Esophagus (tissue), 2 donors: ENCODE results near the gene CMTM8. TPM values are rescaled to one million over a fixed set of nuclear protein-coding genes. Genes with fewer than 3 reads are reported as not detected.

Experiments used
- H3K27ac ChIP-seq, 2 donors: one replicate each; pipeline ENCODE4 v1.5.1; 2013; ENCODE audit warnings: low read depth in 2 of 2, mild to moderate bottlenecking in 2 of 2, inconsistent platforms in 1 of 2, low read length in 1 of 2, moderate library complexity in 1 of 2
- H3K27me3 ChIP-seq, 2 donors: one replicate each; pipeline ENCODE4 v1.6.1; 2013; ENCODE audit warnings: low read length in 2 of 2, control low read depth in 1 of 2, mild to moderate bottlenecking in 1 of 2; ENCODE audit not compliant: insufficient read depth in 2 of 2, control insufficient read depth in 1 of 2
- H3K36me3 ChIP-seq, 2 donors: one replicate each; pipeline ENCODE4 v1.6.1; 2013; ENCODE audit warnings: low read length in 1 of 2; ENCODE audit not compliant: control insufficient read depth in 2 of 2, insufficient read depth in 2 of 2
- H3K4me1 ChIP-seq, 2 donors: one replicate each; pipeline ENCODE4 v1.6.1; 2013; ENCODE audit warnings: low read length in 1 of 2; ENCODE audit not compliant: control insufficient read depth in 2 of 2, insufficient read depth in 2 of 2
- H3K4me3 ChIP-seq, 2 donors: one replicate each; pipeline ENCODE4 v1.5.1; 2013; ENCODE audit warnings: low read length in 2 of 2, mild to moderate bottlenecking in 2 of 2, low read depth in 1 of 2, moderate library complexity in 1 of 2
- H3K9me3 ChIP-seq, 2 donors: one replicate each; pipeline ENCODE4 v1.6.1; 2013; ENCODE audit warnings: mild to moderate bottlenecking in 2 of 2, low read depth in 1 of 2, low read length in 1 of 2, moderate library complexity in 1 of 2; ENCODE audit not compliant: control insufficient read depth in 2 of 2, insufficient read depth in 1 of 2
- whole genome bisulfite sequencing, 2 donors: extraction: QIAGEN DNeasy Blood & Tissue Kit; methylation state at CpG; one replicate each; pipeline ENCODE4 v1.1.7; 2013; 5-methylcytosine and 5-hydroxymethylcytosine counted together
- polyA plus RNA-seq, 2 donors: library from polyadenylated mRNA; stranded (reverse); fragments of 200-250 nt; gene quantifications; one replicate each; pipeline ENCODE4 v1.2.3, GENCODE V29; 2013
- donor health status: healthy with polysubstance abuse.
- donor health status: Bipolar disorder and iron deficiency.

Gene CMTM8
- polyA plus RNA-seq, 2 donors: 1.1 to 1.7 TPM

- Histone ChIP-seq H3K4me3 (no peak overlapping the region), H3K27ac (no peak overlapping the region), H3K27me3 (no peaks in the 10 kb centered on the region), H3K9me3 (no peaks in the 10 kb centered on the region), H3K4me1 (no peaks in the 10 kb centered on the region), H3K36me3 (no peaks in the 10 kb centered on the region)
- WGBS, 2 donors: 70 to 79% methylated on average over 10 of the region's 10 CpGs
These were observed 37.3 kb upstream of the CMTM8 start for GRCh38 chr3:32200992-32201758.

DNA sequence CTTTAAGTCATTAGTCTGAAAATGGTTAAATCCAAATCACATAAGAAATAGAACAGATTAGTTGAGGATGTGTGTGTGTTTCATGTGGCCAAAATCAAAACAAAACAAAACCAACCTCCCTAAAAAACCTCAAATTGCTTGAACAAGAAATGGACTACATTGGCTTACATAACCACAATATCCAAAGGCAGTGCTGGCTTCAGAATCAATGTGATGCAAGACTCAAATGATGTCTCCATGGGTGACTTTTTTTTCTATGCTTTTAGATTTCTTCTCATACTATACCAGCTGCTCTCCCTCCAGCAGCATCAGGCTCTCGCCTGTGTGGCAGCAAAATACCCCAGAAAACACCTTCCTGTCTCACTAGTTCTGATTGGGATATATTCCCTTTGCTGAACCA, 36.0 kb upstream of the CMTM8 start:
- no peak overlapping the region for H3K4me3 ChIP-seq
- H3K27ac ChIP-seq: no peak overlapping the region

GRCh38 chr3:32203854-32204253, 34.6 kb upstream of the CMTM8 start:
- Histone ChIP-seq H3K27me3 (no peaks in the 10 kb centered on the region), H3K4me3 (no peak overlapping the region), H3K27ac (no peak overlapping the region), H3K9me3 (no peaks in the 10 kb centered on the region), H3K4me1 (no peaks in the 10 kb centered on the region), H3K36me3 (no peaks in the 10 kb centered on the region)

More for the DNA sequence above, 36.0 kb upstream of the CMTM8 start:
- Histone ChIP-seq H3K4me1 (no peaks in the 10 kb centered on the region), H3K9me3 (no peaks in the 10 kb centered on the region), H3K36me3 (no peaks in the 10 kb centered on the region), H3K27me3 (no peaks in the 10 kb centered on the region)
- WGBS, 2 donors: 89 to 90% methylated on average over 1 of the region's 1 CpG

DNA sequence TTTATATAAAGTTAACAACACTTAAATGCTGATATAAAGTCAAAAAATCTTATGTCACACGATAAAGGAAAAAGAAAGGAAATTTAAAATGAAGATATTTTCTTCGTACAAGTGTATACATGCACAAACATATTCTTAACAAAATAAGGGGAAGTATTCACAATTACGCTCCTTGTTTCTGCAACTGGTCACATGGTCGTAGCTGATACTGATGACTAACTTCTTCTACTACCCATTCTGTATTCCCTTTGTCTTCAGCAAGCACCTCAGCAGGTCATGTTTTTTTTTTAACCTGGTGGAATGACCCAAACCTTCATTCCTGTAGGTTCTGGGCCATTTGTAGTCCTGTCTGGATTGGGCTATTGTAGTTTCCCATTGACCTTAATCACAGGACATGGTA, 30.0 kb upstream of the CMTM8 start:
- Histone ChIP-seq H3K27me3 (no peaks in the 10 kb centered on the region), H3K36me3 (no peaks in the 10 kb centered on the region), H3K4me1 (no peaks in the 10 kb centered on the region), H3K9me3 (no peaks in the 10 kb centered on the region), H3K4me3 (no peak overlapping the region), H3K27ac (no peak overlapping the region)
- WGBS, 2 donors: 75 to 76% methylated on average over 4 of the region's 4 CpGs

- peaks cover 2% of the 10 kb centered on the region in 2 donors for H3K9me3 ChIP-seq
- no peaks in the 10 kb centered on the region for H3K27me3 ChIP-seq
- H3K27ac ChIP-seq: no peak overlapping the region
- H3K36me3 ChIP-seq: no peaks in the 10 kb centered on the region
- H3K4me1 ChIP-seq: no peaks in the 10 kb centered on the region
- no peak overlapping the region for H3K4me3 ChIP-seq
- 81 to 85% methylated on average over 2 of the region's 2 CpGs for WGBS, 2 donors
These were observed 23.3 kb upstream of the CMTM8 start for GRCh38 chr3:32215185-32215584.

DNA sequence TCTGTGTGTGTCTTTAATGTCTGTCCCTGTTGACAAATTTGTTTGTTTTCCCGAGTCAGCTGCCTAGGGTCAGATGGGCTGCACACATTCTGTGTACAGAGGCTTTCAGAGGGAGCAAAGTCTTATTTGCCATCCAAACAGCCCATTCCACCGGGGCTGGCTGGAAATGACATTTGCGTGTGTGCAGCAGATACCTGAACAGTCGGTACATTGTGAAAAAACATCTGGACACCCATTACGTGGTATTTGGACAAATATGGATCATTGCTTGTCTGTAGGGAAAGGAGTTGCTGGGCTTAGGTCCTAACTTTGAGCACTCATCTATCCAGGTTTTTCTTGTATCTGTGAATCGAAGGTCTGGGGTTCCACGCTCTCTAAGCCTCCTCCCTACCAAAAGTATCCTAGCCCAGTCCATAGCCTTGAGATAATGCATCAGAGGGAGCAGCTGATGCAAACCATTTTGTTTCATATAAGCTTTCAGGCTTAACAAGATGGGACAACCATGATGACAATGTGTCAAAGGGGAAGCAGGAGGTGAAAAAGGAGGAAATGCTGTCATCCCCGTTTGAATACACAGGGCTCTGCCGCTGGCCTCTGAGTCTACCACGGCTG, 22.2 kb upstream of the CMTM8 start:
- H3K4me3 ChIP-seq: no peak overlapping the region
- H3K4me1 ChIP-seq: no peaks in the 10 kb centered on the region
- 55 to 68% methylated on average over 10 of the region's 10 CpGs for WGBS, 2 donors
- H3K36me3 ChIP-seq: no peaks in the 10 kb centered on the region
- no peaks in the 10 kb centered on the region for H3K27me3 ChIP-seq
- H3K27ac ChIP-seq: no peak overlapping the region
- H3K9me3 ChIP-seq: peaks cover 2% of the 10 kb centered on the region in 2 donors

- Histone ChIP-seq H3K27me3 (no peaks in the 10 kb centered on the region), H3K36me3 (no peaks in the 10 kb centered on the region), H3K27ac (no peak overlapping the region), H3K9me3 (peaks cover 2% of the 10 kb centered on the region in 2 donors), H3K4me1 (no peaks in the 10 kb centered on the region), H3K4me3 (no peak overlapping the region)
- 90 to 96% methylated on average over 2 of the region's 2 CpGs for WGBS, 2 donors
These were observed 21.1 kb upstream of the CMTM8 start for GRCh38 chr3:32217339-32217738.

GRCh38 chr3:32219537-32219936, 18.9 kb upstream of the CMTM8 start:
- 91 to 95% methylated on average over 4 of the region's 4 CpGs for WGBS, 2 donors
- Histone ChIP-seq H3K27me3 (peaks cover 0 to 5% of the 10 kb centered on the region in 2 donors), H3K36me3 (no peaks in the 10 kb centered on the region), H3K4me3 (no peak overlapping the region), H3K4me1 (no peaks in the 10 kb centered on the region), H3K9me3 (peaks cover 2% of the 10 kb centered on the region in 2 donors), H3K27ac (no peak overlapping the region)

DNA sequence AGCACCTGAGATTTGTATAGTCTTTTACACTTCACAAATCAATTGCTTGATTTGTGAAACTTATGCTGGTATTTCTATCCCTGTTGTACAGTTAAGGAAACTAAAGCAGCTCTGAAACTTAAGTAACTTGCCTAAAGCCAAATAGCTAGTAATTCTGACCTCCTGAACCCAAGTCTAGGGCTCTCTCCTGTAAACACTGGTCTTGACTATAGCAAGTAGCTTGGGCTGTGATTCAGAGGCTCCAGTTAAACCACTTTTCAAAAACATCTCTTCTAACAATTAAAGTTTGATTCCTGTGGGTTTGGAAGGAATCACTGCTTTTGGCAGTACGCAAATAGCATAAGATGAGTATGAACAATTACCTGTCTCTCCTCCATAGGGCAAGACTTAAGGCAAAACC, 18.5 kb upstream of the CMTM8 start:
- peaks cover 2% of the 10 kb centered on the region in 2 donors for H3K9me3 ChIP-seq
- WGBS, 2 donors: 76 to 97% methylated on average over 1 of the region's 1 CpG
- H3K27me3 ChIP-seq: peaks cover 0 to 5% of the 10 kb centered on the region in 2 donors
- H3K36me3 ChIP-seq: no peaks in the 10 kb centered on the region
- no peak overlapping the region for H3K27ac ChIP-seq
- no peaks in the 10 kb centered on the region for H3K4me1 ChIP-seq
- no peak overlapping the region for H3K4me3 ChIP-seq

GRCh38 chr3:32222950-32223349, 15.5 kb upstream of the CMTM8 start:
- 94 to 95% methylated on average over 3 of the region's 3 CpGs for WGBS, 2 donors
- Histone ChIP-seq H3K36me3 (no peaks in the 10 kb centered on the region), H3K27ac (no peak overlapping the region), H3K4me1 (peaks cover 0 to 2% of the 10 kb centered on the region in 2 donors), H3K27me3 (peaks cover 0 to 5% of the 10 kb centered on the region in 2 donors), H3K9me3 (peaks cover 2% of the 10 kb centered on the region in 2 donors), H3K4me3 (no peak overlapping the region)
